ENCODE measurements around the gene DCAF6.

GRCh38 chr1:168101336-168101735, 164.9 kb downstream of the DCAF6 start:
- no peak for TF ChIP-seq CTCF (IDR thresholded peaks at IDR 0.05)
- TF ChIP-seq EP300 (IDR thresholded peaks at IDR 0.05): no peak
- no peak for TF ChIP-seq POLR2A (IDR thresholded peaks at IDR 0.05)
- no peak for TF ChIP-seq POLR2AphosphoS5 (IDR thresholded peaks at IDR 0.05)
